ENCODE data around the gene COL23A1.

The COL23A1 gene

DNA sequence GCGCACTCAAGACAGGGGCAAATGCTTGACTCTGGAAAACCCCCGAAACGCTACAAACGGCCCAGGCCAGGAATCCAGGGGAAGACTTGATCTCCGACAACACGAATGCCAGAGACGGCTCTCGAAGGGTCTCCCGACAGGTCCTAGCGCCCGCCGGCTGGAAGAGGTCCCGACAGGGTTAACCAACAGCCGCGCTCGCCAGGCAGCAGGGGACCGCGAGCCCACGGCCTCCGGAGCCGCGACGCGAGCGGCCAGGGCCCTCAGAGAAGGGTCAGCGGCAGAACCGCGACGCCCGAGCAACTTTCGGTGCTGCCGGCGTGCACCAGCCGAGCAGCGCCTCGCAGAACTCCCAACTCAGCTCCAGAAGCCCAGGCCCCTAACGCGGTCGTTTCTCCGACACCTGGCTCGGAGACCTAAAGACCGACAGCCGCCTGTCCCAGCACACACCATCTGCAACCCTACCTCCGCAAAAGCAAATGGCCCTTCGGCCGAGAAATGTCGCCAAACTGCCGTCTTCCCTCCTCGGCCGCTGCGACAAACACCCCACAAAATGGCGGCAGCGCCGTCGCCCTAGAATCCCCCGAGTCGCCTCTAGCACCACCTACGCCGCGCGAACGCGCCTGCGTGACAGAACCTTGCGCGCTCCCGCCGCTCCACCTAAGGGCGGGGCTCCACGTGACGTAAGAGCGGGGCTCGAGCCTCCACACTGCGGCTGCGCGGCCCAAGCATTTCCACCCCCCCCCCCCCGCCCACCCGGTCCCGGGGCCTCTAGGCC is 36.5 kb upstream of the COL23A1 start, which contains the start of gene CLK4:
TSS of gene CLK4 (minus strand) at position 567 of the 775 bp plus-strand sequence. CDS start 3,634 bp downstream, outside the sequence.
- DNase-seq (ENCODE audit: low spot score): peak; percentile 96
- TF ChIP-seq, protein P1, sequence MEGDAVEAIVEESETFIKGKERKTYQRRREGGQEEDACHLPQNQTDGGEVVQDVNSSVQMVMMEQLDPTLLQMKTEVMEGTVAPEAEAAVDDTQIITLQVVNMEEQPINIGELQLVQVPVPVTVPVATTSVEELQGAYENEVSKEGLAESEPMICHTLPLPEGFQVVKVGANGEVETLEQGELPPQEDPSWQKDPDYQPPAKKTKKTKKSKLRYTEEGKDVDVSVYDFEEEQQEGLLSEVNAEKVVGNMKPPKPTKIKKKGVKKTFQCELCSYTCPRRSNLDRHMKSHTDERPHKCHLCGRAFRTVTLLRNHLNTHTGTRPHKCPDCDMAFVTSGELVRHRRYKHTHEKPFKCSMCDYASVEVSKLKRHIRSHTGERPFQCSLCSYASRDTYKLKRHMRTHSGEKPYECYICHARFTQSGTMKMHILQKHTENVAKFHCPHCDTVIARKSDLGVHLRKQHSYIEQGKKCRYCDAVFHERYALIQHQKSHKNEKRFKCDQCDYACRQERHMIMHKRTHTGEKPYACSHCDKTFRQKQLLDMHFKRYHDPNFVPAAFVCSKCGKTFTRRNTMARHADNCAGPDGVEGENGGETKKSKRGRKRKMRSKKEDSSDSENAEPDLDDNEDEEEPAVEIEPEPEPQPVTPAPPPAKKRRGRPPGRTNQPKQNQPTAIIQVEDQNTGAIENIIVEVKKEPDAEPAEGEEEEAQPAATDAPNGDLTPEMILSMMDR (IDR thresholded peaks at IDR 0.05): no peak
- H3K27ac ChIP-seq: peak within 1 kb of the TSS; percentile 88 to 97
- peak within 1 kb of the TSS; percentile 90 for H3K4me3 ChIP-seq

DNA sequence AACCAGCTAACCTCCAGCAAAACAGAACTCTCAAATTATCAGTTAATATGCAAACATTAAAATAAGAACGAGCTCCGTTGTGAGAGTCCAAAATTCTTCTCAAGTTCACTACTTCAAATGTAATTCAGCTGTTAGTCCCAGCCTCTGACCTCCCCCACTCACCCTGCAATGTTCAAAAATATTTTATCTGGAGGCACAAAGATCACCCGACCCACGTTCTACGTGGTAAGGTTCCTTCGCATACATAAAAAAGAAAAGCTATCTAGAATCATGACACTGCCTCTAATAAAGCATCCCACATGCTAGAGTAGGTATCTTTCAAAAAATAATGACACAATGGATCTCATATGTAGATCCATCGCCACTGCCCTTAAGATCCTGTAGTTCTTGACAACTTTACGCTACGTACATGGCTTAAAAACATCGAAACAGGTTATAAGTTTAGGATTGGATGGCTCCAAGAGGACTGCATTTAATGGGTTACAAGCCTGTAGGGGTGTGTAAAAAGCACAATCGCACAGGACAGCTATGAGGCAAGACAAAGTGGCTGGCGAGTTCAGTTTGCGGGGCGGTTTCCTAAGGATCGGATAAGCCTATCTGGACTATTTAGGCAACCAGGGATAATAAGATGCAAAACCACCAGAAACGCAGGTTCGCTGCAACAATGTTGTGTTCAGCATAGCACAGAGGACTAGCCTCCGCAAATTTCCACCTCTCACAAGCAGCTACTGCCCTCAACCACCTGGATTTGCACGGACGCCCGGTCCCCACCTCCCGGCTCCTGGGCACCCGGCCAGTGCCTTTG is 35.7 kb upstream of the COL23A1 start:
- TF ChIP-seq, protein P1 (IDR thresholded peaks at IDR 0.05): no peak
- DNase-seq (ENCODE audit: low spot score): no peak
- H3K4me3 ChIP-seq: peak overlapping the region; percentile 90
- peak overlapping the region; percentile 88 to 97 for H3K27ac ChIP-seq

DNA sequence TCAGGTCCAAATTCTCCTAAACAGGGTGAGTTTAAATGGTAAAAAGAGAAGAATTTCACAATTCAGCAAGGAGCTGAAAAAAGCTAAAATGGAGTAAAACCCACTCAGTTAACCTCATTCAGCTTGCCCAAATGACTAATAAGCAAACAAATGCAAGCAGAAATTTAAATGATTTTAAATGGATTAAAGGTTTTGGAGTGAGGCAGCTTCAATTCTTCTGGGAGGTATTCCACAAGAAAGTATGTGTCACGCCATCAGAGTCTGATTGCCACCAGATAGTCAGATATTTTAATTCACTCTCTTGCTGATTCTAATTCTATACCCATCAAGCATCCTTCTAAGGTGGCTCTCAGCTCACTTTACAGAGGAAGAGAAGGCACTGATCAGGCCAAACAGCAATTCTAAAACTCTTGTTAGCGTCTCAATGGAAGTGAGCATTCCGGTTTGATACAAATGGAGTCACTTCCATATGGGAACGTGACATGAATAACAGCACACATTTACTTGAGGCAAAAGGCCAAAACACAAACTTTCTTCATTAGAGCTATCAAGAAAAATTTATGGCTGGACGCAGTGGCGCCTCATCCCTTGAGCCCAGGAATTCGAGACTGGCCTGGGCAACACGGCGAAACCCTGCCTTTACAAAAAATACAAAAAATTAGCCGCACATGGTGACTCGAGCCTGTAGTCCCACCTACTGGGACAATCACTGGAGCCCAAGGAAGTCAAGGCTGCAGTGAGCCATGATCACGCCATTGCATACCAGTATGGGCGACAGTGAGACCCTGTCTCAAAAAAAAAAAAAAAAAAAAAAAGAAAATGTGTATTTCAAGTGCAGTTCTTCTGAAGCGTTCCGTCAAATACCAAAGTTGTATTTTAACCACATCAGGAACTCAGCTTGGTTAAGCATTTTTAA is 34.7 kb upstream of the COL23A1 start:
- H3K4me3 ChIP-seq: peak overlapping the region; percentile 90
- H3K27ac ChIP-seq: no peak overlapping the region
- DNase-seq (ENCODE audit: low spot score): no peak
- TF ChIP-seq, protein P1 (IDR thresholded peaks at IDR 0.05): no peak

DNA sequence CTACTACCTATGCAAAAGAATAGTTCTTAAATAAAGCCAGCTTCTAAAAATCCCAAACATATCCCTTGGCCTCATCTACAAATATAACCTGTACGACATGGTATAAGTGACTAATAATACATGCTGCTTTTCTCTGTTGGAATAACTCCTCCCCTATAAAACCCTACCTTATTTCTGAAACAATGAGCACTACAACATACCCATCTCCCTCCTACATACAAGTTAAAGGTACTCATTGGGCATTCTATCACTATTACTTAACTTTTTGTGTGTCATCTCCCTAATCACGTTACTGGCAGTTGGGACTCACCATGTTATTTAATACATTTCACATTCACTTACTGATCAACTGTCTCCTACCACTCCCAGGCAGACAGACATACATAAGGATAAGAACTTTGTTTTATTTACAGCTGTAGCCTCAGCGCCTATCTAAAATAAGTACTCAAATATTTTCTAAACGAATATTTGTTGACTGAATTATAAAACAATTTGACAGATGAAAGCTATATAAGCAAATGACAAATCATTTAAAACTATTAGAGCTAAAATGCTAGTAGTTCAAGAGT is 32.6 kb upstream of the COL23A1 start:
- no peak overlapping the region for H3K27ac ChIP-seq
- no peak for DNase-seq (ENCODE audit: low spot score)
- TF ChIP-seq, protein P1 (IDR thresholded peaks at IDR 0.05): no peak
- H3K4me3 ChIP-seq: peak overlapping the region; percentile 5

DNA sequence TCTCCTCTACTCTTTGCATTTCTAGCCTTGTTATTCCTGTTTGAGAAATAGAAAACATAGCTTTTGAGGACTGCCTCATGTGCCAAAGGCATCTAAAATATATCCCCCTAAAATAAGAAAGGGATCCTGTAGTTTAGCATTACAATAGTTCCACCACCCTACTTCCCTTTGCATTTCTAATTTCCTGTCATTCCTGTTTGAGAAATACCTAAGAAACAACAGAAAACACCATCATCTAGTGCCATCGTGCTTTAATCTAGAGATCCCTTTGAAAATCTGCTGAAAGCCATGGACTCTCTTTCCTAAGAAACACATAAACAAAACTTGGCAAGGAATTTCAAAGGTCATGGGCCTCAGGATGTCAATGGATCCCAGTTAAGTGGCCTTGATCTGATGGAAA is 29.2 kb upstream of the COL23A1 start:
- TF ChIP-seq, protein P1 (IDR thresholded peaks at IDR 0.05): no peak
- H3K4me3 ChIP-seq: no peak overlapping the region
- no peak overlapping the region for H3K27ac ChIP-seq
- no peak for DNase-seq (ENCODE audit: low spot score)

DNA sequence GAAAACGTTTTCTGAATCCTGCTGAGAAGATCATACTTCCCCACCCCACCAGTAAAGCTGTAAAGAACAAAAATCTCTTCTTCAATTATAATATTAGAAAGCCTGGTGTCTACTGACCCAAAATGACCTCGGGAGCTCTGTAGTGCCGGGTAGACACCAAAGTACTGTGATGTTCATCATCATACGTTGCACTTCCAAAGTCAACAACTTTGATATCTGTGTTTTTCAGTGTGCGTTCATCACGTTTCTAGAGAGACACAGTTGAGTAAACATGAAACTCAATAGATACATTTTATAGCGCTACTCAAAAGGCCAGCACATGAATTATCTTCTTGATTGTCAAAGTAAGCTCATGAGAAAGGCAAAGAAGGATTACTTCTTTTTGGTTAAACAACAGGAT is 22.1 kb upstream of the COL23A1 start:
- Histone ChIP-seq H3K27ac (no peak overlapping the region), H3K4me3 (no peak overlapping the region)
- TF ChIP-seq, protein P1 (IDR thresholded peaks at IDR 0.05): no peak
- DNase-seq (ENCODE audit: low spot score): no peak
